Right ventricle myocardium superior (tissue), 1 donor: ENCODE measurements around the gene ADCYAP1. TPM values are rescaled to one million over a fixed set of nuclear protein-coding genes. Genes with fewer than 3 reads are reported as not detected.

ENCODE experiments used
- ATAC-seq: fragments of 200-7000 bp; cut with Tn5 transposase; one replicate; pipeline ENCODE4 v1.9.1; 2020; ENCODE audit warnings: mild to moderate bottlenecking; ENCODE audit not compliant: poor library complexity
- DNase-seq: peaks from one replicate; pipeline ENCODE4 v3.0.0-alpha.2; 2020
- intact Hi-C: fragments of 100-400 bp; cut with DNase I; formaldehyde crosslinking; loops from one replicate; pipeline ENCODE4 v1.11.2; 2022
- total RNA-seq: library from RNA; stranded (reverse); fragmentation: NEBNext Ultra II Directional; extraction: Animal tissue kit (Norgen Biotek cat#: 25700); gene quantifications from one replicate; pipeline ENCODE4 v1.2.1, GENCODE V29; 2021
- donor health status: DM: no; HTN: yes; CAD: no; lungs with severe emphysema.

Gene ADCYAP1
- total RNA-seq, 1 donor from 2014 or later, result not detected

- ATAC-seq (no peak), DNase-seq (no peak)
- intact Hi-C loops, result no loop called here
These were observed 46.3 kb downstream of the ADCYAP1 start for GRCh38 chr18:950882-951495.

- ATAC-seq (no peak), DNase-seq (no peak)
- intact Hi-C loops, result no loop called here
These were observed 50.9 kb downstream of the ADCYAP1 start for GRCh38 chr18:955384-956066.

GRCh38 chr18:957829-958228 is 53.2 kb downstream of the ADCYAP1 start:
- no peak for DNase-seq
- intact Hi-C loops, result no loop called here
- no peak for ATAC-seq

DNA sequence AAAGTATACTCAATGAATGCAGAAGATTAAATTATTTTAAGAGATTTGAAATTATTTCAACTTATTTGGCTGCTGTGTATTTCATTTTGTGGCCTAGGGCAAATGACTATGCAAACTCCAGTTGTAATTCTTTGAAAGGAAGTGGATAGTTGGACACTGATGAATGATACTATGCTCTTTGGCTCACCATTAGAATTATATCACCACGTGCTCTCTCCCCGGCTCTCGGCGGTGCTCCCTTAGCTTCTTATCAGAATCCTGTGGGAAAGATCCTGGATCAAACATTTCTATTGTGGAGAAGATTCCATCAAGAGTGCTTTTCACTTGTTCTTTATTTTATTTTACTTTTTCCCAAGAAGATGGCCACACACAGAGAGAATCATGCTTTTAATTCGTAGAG is 55.2 kb downstream of the ADCYAP1 start:
- intact Hi-C loops, result loop anchor here (5.0 kb wide), 1 partner anchor 93 kb away; no protein-coding TSS in a partner anchor
- ATAC-seq, result no peak

More for the DNA sequence above, 55.2 kb downstream of the ADCYAP1 start:
- no peak for DNase-seq

Other genes starting within 250 kb of the ADCYAP1 start
- 2.7 TPM for gene TYMS, start 247.2 kb upstream of the ADCYAP1 start, total RNA-seq
- 20.9 TPM for gene ENOSF1, start 192.2 kb upstream of the ADCYAP1 start, total RNA-seq
- gene YES1, start 92.6 kb upstream of the ADCYAP1 start, total RNA-seq, result 21.8 TPM